ENCODE results near the gene DUOXA1. TPM values are rescaled to one million over a fixed set of nuclear protein-coding genes. Genes with fewer than 3 reads are reported as not detected.

The DUOXA1 gene
- total and polyA plus RNA-seq, 9 of the 15 experiments (the other 6 are each of a cell fraction or from before 2014, with no cell fraction given) = 0.17 to 0.74 (median 0.24) TPM; not detected in 6

DNA sequence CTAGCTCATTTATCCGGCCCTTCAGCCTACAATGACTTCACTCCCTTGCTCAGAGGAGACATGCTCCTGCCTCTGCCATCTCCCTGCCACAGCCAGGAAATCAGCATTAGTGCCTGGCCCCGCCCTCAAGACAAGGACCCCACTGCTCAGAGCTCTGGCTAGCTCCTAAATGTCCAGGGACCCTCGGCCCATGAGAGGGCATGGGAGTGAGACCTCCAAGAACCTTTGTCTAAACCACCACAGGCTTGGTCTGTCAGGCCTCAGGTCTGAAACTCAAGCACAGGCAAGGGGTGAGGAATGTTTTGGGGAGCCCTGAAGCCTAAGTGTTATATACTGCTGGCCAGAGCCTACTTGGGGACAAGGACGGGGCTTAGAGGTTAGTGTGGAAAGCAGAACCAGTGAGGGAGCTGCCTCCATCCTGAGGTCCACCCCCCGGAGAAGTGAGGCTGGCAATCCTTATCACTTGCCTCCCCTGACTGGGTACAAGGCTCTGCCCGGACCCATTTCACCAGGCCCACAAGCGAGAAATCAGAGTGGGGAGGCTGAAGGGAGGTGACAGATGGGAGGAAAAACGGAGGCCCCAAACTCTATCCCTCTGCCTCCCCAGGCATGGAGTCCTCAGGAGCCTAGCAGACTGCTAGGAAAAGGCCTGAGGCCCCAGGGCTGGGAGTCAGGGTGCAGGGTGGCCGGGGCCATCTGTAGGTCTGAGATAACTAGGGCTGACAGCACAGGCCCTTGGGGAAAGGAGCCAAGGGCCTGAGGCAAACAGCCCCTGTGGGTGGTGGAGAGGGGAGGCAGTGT, 39.3 kb upstream of the DUOXA1 start (continued):
- TF ChIP-seq, protein P1, sequence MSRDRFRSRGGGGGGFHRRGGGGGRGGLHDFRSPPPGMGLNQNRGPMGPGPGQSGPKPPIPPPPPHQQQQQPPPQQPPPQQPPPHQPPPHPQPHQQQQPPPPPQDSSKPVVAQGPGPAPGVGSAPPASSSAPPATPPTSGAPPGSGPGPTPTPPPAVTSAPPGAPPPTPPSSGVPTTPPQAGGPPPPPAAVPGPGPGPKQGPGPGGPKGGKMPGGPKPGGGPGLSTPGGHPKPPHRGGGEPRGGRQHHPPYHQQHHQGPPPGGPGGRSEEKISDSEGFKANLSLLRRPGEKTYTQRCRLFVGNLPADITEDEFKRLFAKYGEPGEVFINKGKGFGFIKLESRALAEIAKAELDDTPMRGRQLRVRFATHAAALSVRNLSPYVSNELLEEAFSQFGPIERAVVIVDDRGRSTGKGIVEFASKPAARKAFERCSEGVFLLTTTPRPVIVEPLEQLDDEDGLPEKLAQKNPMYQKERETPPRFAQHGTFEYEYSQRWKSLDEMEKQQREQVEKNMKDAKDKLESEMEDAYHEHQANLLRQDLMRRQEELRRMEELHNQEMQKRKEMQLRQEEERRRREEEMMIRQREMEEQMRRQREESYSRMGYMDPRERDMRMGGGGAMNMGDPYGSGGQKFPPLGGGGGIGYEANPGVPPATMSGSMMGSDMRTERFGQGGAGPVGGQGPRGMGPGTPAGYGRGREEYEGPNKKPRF (IDR thresholded peaks at IDR 0.05; ENCODE audit: low read depth, low read length) = no peak
- TF ChIP-seq GATAD2A (IDR thresholded peaks at IDR 0.05) = peak; percentile 30; the same call in 1 of the 2 replicates
- TF ChIP-seq NR0B1 (IDR thresholded peaks at IDR 0.05; ENCODE audit: partially characterized antibody) = no peak
- no peak for TF ChIP-seq ZSCAN29 (IDR thresholded peaks at IDR 0.05)
- peak; percentile 73 for TF ChIP-seq MTA2 (IDR thresholded peaks at IDR 0.05; ENCODE audit: low read depth)
- TF ChIP-seq CREB3 (tag; conservative IDR thresholded peaks at IDR 0.05; ENCODE audit: low read depth) = 0 out of 2 replicates have a peak, but pooled peaks have one; percentile 42
- no peak for TF ChIP-seq ZNF384 (IDR thresholded peaks at IDR 0.05; ENCODE audit: low read depth, low read length)
- no peak for TF ChIP-seq ZFP91 (CRISPR knock-in tag; IDR thresholded peaks at IDR 0.05)
- peak; percentile 42; the same call in 1 of the 2 replicates for TF ChIP-seq TEAD4 (IDR thresholded peaks at IDR 0.05; ENCODE audit: low read length)
- no peak for TF ChIP-seq TEAD4 (CRISPR knock-in tag; IDR thresholded peaks at IDR 0.05; ENCODE audit: borderline replicate concordance)
- 0 out of 2 replicates have a peak, but pooled peaks have one; percentile 52 for TF ChIP-seq MIER1 (IDR thresholded peaks at IDR 0.05; ENCODE audit: low read depth)
- no peak for TF ChIP-seq POU5F1 (IDR thresholded peaks at IDR 0.05; ENCODE audit: borderline replicate concordance, low read depth, low read length, partially characterized antibody)
- TF ChIP-seq ZEB2 (IDR thresholded peaks at IDR 0.05) = no peak
- TF ChIP-seq POLR2B (IDR thresholded peaks at IDR 0.05; ENCODE audit: low read depth, partially characterized antibody) = no peak
- no peak for TF ChIP-seq TCFL5 (CRISPR knock-in tag; conservative IDR thresholded peaks at IDR 0.05)
- TF ChIP-seq SAFB2 (IDR thresholded peaks at IDR 0.05; ENCODE audit: borderline replicate concordance, low read depth, low read length, severe bottlenecking) = no peak
- no peak for TF ChIP-seq ZNF695 (CRISPR knock-in tag; IDR thresholded peaks at IDR 0.05)
- TF ChIP-seq WHSC1 (IDR thresholded peaks at IDR 0.05; ENCODE audit: low read length) = no peak
- no peak for TF ChIP-seq E2F1 (CRISPR knock-in tag; IDR thresholded peaks at IDR 0.05)
- TF ChIP-seq SMARCC2 (IDR thresholded peaks at IDR 0.05; ENCODE audit: low read depth) = no peak; the same call in 1 of the 2 replicates
- peak; percentile 39; the same call in 1 of the 2 replicates for TF ChIP-seq GATAD2B (IDR thresholded peaks at IDR 0.05; ENCODE audit: borderline replicate concordance)
